ENCODE data around the gene SMYD2. TPM values are rescaled to one million over a fixed set of nuclear protein-coding genes. Genes with fewer than 3 reads are reported as not detected.
A peak's percentile ranks its signal among the peaks of the same experiment; 100 is the strongest.

The SMYD2 gene
- total and polyA plus RNA-seq, 2 experiments from 2014 or later, result 3.6 to 5.9 TPM

DNA sequence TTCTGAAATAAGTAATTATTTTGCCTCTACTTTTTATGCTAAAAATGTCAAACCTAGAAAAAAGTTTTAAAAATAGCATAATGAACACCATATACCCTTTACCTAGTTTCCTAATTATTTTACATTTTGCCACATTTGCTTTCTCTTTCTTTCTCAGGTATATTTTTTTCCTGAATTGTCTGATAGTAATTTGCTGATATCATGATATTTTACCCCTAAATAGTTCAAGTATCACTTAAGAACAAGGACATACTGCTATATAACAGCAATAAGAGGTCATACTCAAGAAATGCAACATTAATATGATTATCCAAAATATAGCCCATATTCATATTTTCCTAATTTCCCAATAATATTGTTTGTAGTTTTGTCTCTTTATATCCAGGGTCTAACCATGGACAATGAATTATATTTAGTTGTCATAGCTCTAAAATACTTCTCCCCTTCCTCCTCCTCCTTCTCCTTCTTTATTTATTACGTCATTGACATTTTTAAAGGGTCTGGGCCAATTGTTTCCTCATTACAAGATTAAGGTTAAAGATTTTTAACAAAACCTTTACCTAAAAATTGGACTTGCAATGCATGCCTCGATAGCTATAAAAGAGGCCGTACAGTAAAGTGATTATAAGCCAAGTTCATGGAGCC is 20.3 kb upstream of the SMYD2 start:
- Mint-ChIP-seq H3K36me3 (ENCODE audit: low read depth) (no peaks in the 10 kb centered on the region), H3K4me3 (no peak overlapping the region), H3K27ac (no peak overlapping the region), H3K27me3 (ENCODE audit: insufficient read depth, low read depth, poor library complexity) (no peaks in the 10 kb centered on the region), H3K9me3 (peaks cover 2% of the 10 kb centered on the region; the same call in 2 of the 3 replicates), H3K4me1 (peaks cover 26% of the 10 kb centered on the region)
- Histone ChIP-seq H3K36me3 (ENCODE audit: insufficient read depth) (no peaks in the 10 kb centered on the region), H2AFZ (no peak overlapping the region), H3K27ac (ENCODE audit: low read depth) (no peak overlapping the region), H3K9me2 (ENCODE audit: insufficient read depth) (no peaks in the 10 kb centered on the region), H4K20me1 (replicated peaks; ENCODE audit: insufficient read depth) (no peaks in the 10 kb centered on the region), H3F3A (replicated peaks; ENCODE audit: low read depth) (no peaks in the 10 kb centered on the region), H3K4me2 (no peak overlapping the region), H3K27me3 (ENCODE audit: insufficient read depth) (no peaks in the 10 kb centered on the region), H3K4me3 (no peak overlapping the region), H3K79me2 (replicated peaks; ENCODE audit: insufficient read depth) (no peaks in the 10 kb centered on the region), H3K4me1 (ENCODE audit: insufficient read depth) (no peaks in the 10 kb centered on the region)
- DNase-seq (ENCODE audit: low spot score) (no peak), ATAC-seq (no peak)
- TF ChIP-seq NANOG (IDR thresholded peaks at IDR 0.05; ENCODE audit: borderline replicate concordance) (no peak), ZNF114 (CRISPR knock-in tag; IDR thresholded peaks at IDR 0.05) (no peak)
- TF ChIP-seq, protein P1, sequence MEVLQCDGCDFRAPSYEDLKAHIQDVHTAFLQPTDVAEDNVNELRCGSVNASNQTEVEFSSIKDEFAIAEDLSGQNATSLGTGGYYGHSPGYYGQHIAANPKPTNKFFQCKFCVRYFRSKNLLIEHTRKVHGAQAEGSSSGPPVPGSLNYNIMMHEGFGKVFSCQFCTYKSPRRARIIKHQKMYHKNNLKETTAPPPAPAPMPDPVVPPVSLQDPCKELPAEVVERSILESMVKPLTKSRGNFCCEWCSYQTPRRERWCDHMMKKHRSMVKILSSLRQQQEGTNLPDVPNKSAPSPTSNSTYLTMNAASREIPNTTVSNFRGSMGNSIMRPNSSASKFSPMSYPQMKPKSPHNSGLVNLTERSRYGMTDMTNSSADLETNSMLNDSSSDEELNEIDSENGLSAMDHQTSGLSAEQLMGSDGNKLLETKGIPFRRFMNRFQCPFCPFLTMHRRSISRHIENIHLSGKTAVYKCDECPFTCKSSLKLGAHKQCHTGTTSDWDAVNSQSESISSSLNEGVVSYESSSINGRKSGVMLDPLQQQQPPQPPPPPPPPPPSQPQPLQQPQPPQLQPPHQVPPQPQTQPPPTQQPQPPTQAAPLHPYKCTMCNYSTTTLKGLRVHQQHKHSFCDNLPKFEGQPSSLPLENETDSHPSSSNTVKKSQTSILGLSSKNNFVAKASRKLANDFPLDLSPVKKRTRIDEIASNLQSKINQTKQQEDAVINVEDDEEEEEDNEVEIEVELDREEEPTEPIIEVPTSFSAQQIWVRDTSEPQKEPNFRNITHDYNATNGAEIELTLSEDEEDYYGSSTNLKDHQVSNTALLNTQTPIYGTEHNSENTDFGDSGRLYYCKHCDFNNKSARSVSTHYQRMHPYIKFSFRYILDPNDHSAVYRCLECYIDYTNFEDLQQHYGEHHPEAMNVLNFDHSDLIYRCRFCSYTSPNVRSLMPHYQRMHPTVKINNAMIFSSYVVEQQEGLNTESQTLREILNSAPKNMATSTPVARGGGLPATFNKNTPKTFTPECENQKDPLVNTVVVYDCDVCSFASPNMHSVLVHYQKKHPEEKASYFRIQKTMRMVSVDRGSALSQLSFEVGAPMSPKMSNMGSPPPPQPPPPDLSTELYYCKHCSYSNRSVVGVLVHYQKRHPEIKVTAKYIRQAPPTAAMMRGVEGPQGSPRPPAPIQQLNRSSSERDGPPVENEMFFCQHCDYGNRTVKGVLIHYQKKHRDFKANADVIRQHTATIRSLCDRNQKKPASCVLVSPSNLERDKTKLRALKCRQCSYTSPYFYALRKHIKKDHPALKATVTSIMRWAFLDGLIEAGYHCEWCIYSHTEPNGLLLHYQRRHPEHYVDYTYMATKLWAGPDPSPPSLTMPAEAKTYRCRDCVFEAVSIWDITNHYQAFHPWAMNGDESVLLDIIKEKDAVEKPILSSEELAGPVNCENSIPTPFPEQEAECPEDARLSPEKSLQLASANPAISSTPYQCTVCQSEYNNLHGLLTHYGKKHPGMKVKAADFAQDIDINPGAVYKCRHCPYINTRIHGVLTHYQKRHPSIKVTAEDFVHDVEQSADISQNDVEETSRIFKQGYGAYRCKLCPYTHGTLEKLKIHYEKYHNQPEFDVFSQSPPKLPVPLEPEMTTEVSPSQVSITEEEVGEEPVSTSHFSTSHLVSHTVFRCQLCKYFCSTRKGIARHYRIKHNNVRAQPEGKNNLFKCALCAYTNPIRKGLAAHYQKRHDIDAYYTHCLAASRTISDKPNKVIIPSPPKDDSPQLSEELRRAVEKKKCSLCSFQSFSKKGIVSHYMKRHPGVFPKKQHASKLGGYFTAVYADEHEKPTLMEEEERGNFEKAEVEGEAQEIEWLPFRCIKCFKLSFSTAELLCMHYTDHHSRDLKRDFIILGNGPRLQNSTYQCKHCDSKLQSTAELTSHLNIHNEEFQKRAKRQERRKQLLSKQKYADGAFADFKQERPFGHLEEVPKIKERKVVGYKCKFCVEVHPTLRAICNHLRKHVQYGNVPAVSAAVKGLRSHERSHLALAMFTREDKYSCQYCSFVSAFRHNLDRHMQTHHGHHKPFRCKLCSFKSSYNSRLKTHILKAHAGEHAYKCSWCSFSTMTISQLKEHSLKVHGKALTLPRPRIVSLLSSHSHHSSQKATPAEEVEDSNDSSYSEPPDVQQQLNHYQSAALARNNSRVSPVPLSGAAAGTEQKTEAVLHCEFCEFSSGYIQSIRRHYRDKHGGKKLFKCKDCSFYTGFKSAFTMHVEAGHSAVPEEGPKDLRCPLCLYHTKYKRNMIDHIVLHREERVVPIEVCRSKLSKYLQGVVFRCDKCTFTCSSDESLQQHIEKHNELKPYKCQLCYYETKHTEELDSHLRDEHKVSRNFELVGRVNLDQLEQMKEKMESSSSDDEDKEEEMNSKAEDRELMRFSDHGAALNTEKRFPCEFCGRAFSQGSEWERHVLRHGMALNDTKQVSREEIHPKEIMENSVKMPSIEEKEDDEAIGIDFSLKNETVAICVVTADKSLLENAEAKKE (CRISPR knock-in tag; IDR thresholded peaks at IDR 0.05), result no peak

DNA sequence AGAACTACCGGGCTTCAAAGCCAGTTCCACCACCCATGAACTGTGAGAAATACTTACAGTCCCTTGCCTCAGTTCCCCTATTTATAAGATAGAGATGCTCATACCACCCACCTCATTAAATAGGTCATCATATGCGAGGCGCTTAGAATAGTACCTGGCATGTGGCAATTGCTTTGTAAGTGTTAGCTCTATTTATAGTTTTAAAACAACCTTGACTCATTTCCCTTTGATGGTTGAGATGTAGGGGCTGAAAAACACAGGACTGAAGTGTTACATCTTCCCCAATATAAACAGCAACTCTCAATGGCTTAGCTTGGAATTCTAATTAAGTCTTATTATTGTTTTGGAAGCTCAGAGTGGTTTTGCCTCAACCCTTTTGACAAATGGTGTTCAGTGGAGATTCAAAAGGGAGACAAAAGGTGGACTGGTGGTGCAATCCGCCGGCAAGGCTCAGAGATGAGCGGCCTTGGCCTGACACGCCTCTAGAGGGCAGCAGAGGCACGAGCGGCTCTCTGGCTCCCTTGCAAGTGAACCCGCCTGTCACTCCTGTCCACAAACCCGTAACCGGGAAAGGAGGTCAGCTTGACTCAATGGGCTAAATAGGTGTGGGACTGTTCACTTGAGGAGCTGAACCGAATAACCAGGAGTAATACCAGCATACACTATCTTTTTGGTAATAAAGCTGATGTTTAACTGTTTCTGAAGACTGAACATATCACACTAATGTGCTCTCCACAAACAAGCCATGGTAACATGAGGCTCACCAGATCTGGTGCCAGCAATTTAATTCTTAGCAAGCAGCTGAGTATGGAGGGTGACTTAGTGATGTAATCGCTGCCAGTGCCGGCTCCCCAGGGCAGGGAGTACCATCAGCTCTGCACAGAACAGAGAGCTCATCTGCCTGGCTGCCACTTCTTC is 19.5 kb upstream of the SMYD2 start:
- H3K4me2 ChIP-seq, result no peak overlapping the region
- H3K9me3 Mint-ChIP-seq, result no peaks in the 10 kb centered on the region
- H2AFZ ChIP-seq, result no peak overlapping the region

More for the DNA sequence above, 19.5 kb upstream of the SMYD2 start:
- TF ChIP-seq EZH2phosphoT487 (IDR thresholded peaks at IDR 0.05; ENCODE audit: unreplicated experiment), result no peak
- TF ChIP-seq, protein P2, sequence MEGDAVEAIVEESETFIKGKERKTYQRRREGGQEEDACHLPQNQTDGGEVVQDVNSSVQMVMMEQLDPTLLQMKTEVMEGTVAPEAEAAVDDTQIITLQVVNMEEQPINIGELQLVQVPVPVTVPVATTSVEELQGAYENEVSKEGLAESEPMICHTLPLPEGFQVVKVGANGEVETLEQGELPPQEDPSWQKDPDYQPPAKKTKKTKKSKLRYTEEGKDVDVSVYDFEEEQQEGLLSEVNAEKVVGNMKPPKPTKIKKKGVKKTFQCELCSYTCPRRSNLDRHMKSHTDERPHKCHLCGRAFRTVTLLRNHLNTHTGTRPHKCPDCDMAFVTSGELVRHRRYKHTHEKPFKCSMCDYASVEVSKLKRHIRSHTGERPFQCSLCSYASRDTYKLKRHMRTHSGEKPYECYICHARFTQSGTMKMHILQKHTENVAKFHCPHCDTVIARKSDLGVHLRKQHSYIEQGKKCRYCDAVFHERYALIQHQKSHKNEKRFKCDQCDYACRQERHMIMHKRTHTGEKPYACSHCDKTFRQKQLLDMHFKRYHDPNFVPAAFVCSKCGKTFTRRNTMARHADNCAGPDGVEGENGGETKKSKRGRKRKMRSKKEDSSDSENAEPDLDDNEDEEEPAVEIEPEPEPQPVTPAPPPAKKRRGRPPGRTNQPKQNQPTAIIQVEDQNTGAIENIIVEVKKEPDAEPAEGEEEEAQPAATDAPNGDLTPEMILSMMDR (conservative IDR thresholded peaks at IDR 0.05; ENCODE audit: low read depth in 2 of 2), result peak; percentile 85 to 94
- no peaks in the 10 kb centered on the region for H3K79me2 ChIP-seq (replicated peaks; ENCODE audit: insufficient read depth)
- H3K27ac Mint-ChIP-seq, result no peak overlapping the region
- H3K9me2 ChIP-seq (ENCODE audit: insufficient read depth), result no peaks in the 10 kb centered on the region
- DNase-seq (ENCODE audit: low spot score), result peak; percentile 80
- no peaks in the 10 kb centered on the region for H3K36me3 Mint-ChIP-seq (ENCODE audit: low read depth)
- no peak overlapping the region for H3K4me3 ChIP-seq
- peak; percentile 97 for ATAC-seq
- no peaks in the 10 kb centered on the region for H3K4me1 ChIP-seq (ENCODE audit: insufficient read depth)
- peaks cover under 1% of the 10 kb centered on the region for H3K27me3 Mint-ChIP-seq (ENCODE audit: insufficient read depth, low read depth, poor library complexity)
- H4K20me1 ChIP-seq (replicated peaks; ENCODE audit: insufficient read depth), result no peaks in the 10 kb centered on the region
- no peak overlapping the region for H3K4me3 Mint-ChIP-seq
- peaks cover 26% of the 10 kb centered on the region for H3K4me1 Mint-ChIP-seq
- H3K36me3 ChIP-seq (ENCODE audit: insufficient read depth), result no peaks in the 10 kb centered on the region
- H3K27ac ChIP-seq (ENCODE audit: low read depth), result no peak overlapping the region
- no peaks in the 10 kb centered on the region for H3F3A ChIP-seq (replicated peaks; ENCODE audit: low read depth)
- H3K27me3 ChIP-seq (ENCODE audit: insufficient read depth), result no peaks in the 10 kb centered on the region

Data from GM23338 (cell line).